ENCODE data around the gene IGSF8. TPM values are rescaled to one million over a fixed set of nuclear protein-coding genes. Genes with fewer than 3 reads are reported as not detected.

Gene IGSF8
- total and polyA plus RNA-seq, 5 experiments from 2014 or later = 40.2 to 74.5 (median 67.9) TPM

GRCh38 chr1:160087118-160087662 lies 11.2 kb downstream of the IGSF8 start:
- no peak for ATAC-seq
- POLR2A ChIA-PET = interaction anchor here (4.1 kb wide), 1 partner anchor 10 kb away, joined by 49 read pairs; the partner anchor contains the start of gene IGSF8
- Mint-ChIP-seq H3K36me3 (peaks cover 0 to 41% (median 10%) of the 10 kb centered on the region in 3 donors), H3K27ac (peak overlapping the region in 2 of 10 donors; percentile 30 to 44), H3K27me3 (peaks cover 0 to 7% (median 6%) of the 10 kb centered on the region in 5 donors), H3K4me3 (no peak overlapping the region), H3K4me1 (peaks cover 16 to 37% (median 22%) of the 10 kb centered on the region in 4 donors), H3K9me3 (no peaks in the 10 kb centered on the region)
- peak in 1 of 10 donors; percentile 24 for DNase-seq

DNA sequence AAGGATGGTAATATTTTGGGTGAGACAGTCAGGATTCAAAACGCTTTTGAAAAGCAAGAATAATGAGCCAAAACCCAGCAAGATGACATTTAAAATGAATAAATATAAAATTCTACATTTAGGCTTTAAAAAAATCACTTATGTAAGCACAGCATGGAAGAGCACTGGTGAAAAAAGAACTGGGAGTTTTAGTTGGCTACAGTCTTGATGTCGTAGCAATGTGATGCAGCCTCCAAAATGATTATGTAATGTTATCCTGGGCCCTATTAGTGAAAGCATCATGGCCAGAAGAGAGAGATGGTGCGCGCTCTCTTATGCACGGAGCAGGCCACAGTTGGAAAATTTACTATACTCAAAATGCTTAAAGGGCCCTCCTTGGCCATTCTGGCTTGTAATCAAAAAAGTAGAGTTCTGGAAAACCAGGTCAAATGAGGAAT lies 11.9 kb downstream of the IGSF8 start:
- no peaks in the 10 kb centered on the region for H3K9me3 Mint-ChIP-seq
- peaks cover 0 to 14% (median 10%) of the 10 kb centered on the region in 5 donors for H3K27me3 Mint-ChIP-seq
- peak overlapping the region in 3 of 10 donors; percentile 27 to 33 (median 28) for H3K27ac Mint-ChIP-seq
- POLR2A ChIA-PET = interaction anchor here (1.6 to 4.1 kb wide), 2 partner anchors 11 to 176 kb away, joined by 5 to 49 read pairs; partner anchors contain the start of genes DCAF8 and IGSF8
- H3K4me3 Mint-ChIP-seq = no peak overlapping the region
- no peak for DNase-seq
- ATAC-seq = no peak
- peaks cover 0 to 37% (median 10%) of the 10 kb centered on the region in 3 donors for H3K36me3 Mint-ChIP-seq
- H3K4me1 Mint-ChIP-seq = peaks cover 16 to 37% (median 20%) of the 10 kb centered on the region in 4 donors

DNA sequence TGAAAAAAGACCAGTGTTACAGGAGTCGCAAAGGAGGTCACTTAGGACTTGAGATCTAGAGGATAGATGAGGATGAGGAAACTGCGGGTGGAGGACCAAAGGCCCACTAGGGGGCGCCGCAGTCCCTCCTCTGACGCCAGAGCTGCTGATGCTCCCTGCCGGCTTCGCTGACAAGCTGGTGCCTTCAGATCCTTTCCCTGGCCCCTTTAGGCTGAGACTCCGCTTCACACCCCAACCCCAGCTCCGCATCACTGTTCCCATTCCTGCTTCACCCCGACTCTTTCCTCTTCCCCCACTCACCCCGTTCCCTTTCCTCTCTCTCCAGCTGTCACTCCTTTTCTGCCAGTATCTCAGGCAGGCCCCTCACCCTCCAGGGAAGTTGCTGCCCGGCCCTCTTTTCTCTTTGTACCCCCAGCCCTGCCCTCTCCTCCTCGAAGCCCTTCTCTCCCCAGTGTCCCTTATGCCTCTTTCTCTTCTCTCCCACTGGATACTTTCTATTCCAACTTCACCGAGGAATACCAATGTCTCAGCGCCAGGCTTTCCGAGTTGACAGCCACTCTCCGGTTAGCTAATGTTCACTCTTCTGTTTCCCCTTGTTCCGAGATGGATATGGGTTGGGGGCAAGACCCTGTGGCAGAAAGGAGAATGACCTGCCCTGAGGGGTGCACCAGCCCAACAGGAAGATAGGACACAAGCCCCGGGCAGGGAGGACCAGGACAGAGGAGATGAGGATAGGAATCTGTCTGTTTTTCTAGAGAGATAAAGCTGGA lies 12.5 kb downstream of the IGSF8 start:
- POLR2A ChIA-PET = interaction anchor here (1.0 to 4.1 kb wide), 4 partner anchors 11 to 177 kb away, joined by 3 to 49 read pairs (median 5); partner anchors contain the start of genes DCAF8 and IGSF8
- H3K36me3 Mint-ChIP-seq = peaks cover 0 to 38% (median 10%) of the 10 kb centered on the region in 3 donors

GRCh38 chr1:160084771-160085321 lies 13.6 kb downstream of the IGSF8 start:
- H3K4me3 Mint-ChIP-seq = peak overlapping the region in 6 of 10 donors; percentile 10 to 80 (median 75)

More for the DNA sequence above, 12.5 kb downstream of the IGSF8 start:
- peak overlapping the region in 9 of 10 donors; percentile 10 to 84 (median 81) for H3K27ac Mint-ChIP-seq
- DNase-seq (peak; percentile 63 to 86 (median 78)), ATAC-seq (peak; percentile 58 to 68)
- no peaks in the 10 kb centered on the region for H3K9me3 Mint-ChIP-seq
- peaks cover 4 to 20% (median 16%) of the 10 kb centered on the region in 5 donors for H3K27me3 Mint-ChIP-seq
- peak overlapping the region in 4 of 10 donors; percentile 8 to 46 (median 24) for H3K4me3 Mint-ChIP-seq
- H3K4me1 Mint-ChIP-seq = peaks cover 16 to 35% (median 20%) of the 10 kb centered on the region in 4 donors

GRCh38 chr1:160083968-160084770 lies 14.2 kb downstream of the IGSF8 start:
- Mint-ChIP-seq H3K36me3 (peaks cover 0 to 31% (median 10%) of the 10 kb centered on the region in 3 donors), H3K4me1 (peaks cover 15 to 25% (median 18%) of the 10 kb centered on the region in 4 donors), H3K27me3 (peaks cover 18 to 37% (median 32%) of the 10 kb centered on the region in 5 donors), H3K9me3 (no peaks in the 10 kb centered on the region), H3K27ac (peak overlapping the region in 4 of 10 donors; percentile 24 to 80 (median 68)), H3K4me3 (peak overlapping the region; percentile 63 to 81 (median 77))
- ATAC-seq (peak; percentile 83 to 95), DNase-seq (peak; percentile 62 to 88 (median 71))
- POLR2A ChIA-PET = interaction anchor here (1.0 to 4.1 kb wide), 5 partner anchors 13 to 207 kb away, joined by 3 to 49 read pairs (median 5); partner anchors contain the start of gene IGSF8

More at GRCh38 chr1:160084771-160085321, 13.6 kb downstream of the IGSF8 start:
- POLR2A ChIA-PET = interaction anchor here (1.0 to 4.1 kb wide), 6 partner anchors 12 to 207 kb away, joined by 3 to 49 read pairs (median 5); partner anchors contain the start of genes DCAF8 and IGSF8
- H3K27ac Mint-ChIP-seq = peak overlapping the region in 2 of 10 donors; percentile 59 to 80
- peaks cover 16 to 28% (median 19%) of the 10 kb centered on the region in 4 donors for H3K4me1 Mint-ChIP-seq
- H3K27me3 Mint-ChIP-seq = peaks cover 14 to 31% (median 25%) of the 10 kb centered on the region in 5 donors
- ATAC-seq (no peak), DNase-seq (peak in 1 of 10 donors; percentile 60)
- H3K9me3 Mint-ChIP-seq = no peaks in the 10 kb centered on the region
- H3K36me3 Mint-ChIP-seq = peaks cover 0 to 34% (median 10%) of the 10 kb centered on the region in 3 donors

GRCh38 chr1:160082926-160083325 lies 15.5 kb downstream of the IGSF8 start:
- H3K27ac Mint-ChIP-seq = peak overlapping the region in 4 of 10 donors; percentile 22 to 51 (median 41)
- DNase-seq = peak in 1 of 10 donors; percentile 23
- H3K4me3 Mint-ChIP-seq = peak overlapping the region; percentile 36 to 75 (median 63)
- peaks cover 11 to 21% (median 14%) of the 10 kb centered on the region in 4 donors for H3K4me1 Mint-ChIP-seq
- H3K36me3 Mint-ChIP-seq = peaks cover 0 to 18% (median 6%) of the 10 kb centered on the region in 3 donors
- POLR2A ChIA-PET = interaction anchor here (1.1 to 1.5 kb wide), 2 partner anchors 15 to 18 kb away, joined by 3 to 4 read pairs; partner anchors contain the start of gene IGSF8
- peaks cover 26 to 49% (median 39%) of the 10 kb centered on the region in 5 donors for H3K27me3 Mint-ChIP-seq
- no peak for ATAC-seq
- no peaks in the 10 kb centered on the region for H3K9me3 Mint-ChIP-seq

DNA sequence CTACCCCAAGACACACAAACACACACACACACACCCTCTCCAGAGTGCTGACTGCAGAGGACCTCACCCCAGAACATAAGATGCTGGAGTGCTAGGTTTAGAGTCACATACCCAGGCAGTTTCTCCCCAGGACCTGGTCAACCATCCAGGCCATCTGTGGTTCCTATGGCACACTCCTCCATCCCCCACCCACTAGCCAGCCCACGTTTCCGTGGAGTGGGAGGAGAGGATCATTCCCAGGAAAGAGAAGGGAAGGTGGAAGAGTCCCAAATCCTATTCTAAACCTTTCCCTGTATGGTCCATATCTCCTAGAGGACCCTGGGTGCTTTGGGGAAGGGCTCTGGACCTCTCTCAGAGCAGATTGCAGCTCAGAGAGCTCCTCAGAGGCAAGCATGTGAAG lies 15.9 kb downstream of the IGSF8 start:
- POLR2A ChIA-PET = interaction anchor here (1.1 to 1.5 kb wide), 2 partner anchors 13 to 18 kb away, joined by 3 to 4 read pairs; no protein-coding TSS in a partner anchor
- Mint-ChIP-seq H3K9me3 (no peaks in the 10 kb centered on the region), H3K36me3 (peaks cover 0 to 16% (median 6%) of the 10 kb centered on the region in 3 donors), H3K4me1 (peaks cover 11 to 21% (median 14%) of the 10 kb centered on the region in 4 donors), H3K4me3 (peak overlapping the region in 5 of 10 donors; percentile 41 to 70 (median 50)), H3K27ac (peak overlapping the region in 2 of 10 donors; percentile 22 to 45), H3K27me3 (peaks cover 28 to 53% (median 41%) of the 10 kb centered on the region in 5 donors)
- no peak for ATAC-seq
- DNase-seq = no peak

- ATAC-seq = no peak
- Mint-ChIP-seq H3K9me3 (no peaks in the 10 kb centered on the region), H3K27me3 (peaks cover 33 to 61% (median 47%) of the 10 kb centered on the region in 5 donors), H3K27ac (peak within 1 kb of the TSS in 3 of 10 donors; percentile 45 to 73 (median 56)), H3K4me1 (peaks cover 11 to 21% (median 14%) of the 10 kb centered on the region in 4 donors), H3K4me3 (peak within 1 kb of the TSS in 3 of 10 donors; percentile 15 to 49 (median 47)), H3K36me3 (peaks cover 0 to 6% (median 0%) of the 10 kb centered on the region in 3 donors)
- POLR2A ChIA-PET = interaction anchor here (0.6 to 1.1 kb wide), 2 partner anchors 14 to 626 kb away, joined by 3 to 4 read pairs; no protein-coding TSS in a partner anchor
- peak in 1 of 10 donors; percentile 58 for DNase-seq
These were observed 17.0 kb downstream of the IGSF8 start, which contains the start of gene KCNJ9 for GRCh38 chr1:160081261-160081936. KCNJ9 (plus strand) TSS chr1:160081538; CDS start chr1:160084031, 2,493 bp downstream.

- DNase-seq (no peak), ATAC-seq (no peak)
- Mint-ChIP-seq H3K27ac (no peak overlapping the region), H3K27me3 (peaks cover 38 to 70% (median 51%) of the 10 kb centered on the region in 5 donors), H3K4me1 (peaks cover 8 to 15% (median 9%) of the 10 kb centered on the region in 4 donors), H3K36me3 (peaks cover 0 to 4% (median 0%) of the 10 kb centered on the region in 3 donors), H3K4me3 (no peak overlapping the region), H3K9me3 (no peaks in the 10 kb centered on the region)
- POLR2A ChIA-PET = interaction anchor here (0.6 kb wide), 1 partner anchor 627 kb away, joined by 3 read pairs; no protein-coding TSS in a partner anchor
These were observed 17.9 kb downstream of the IGSF8 start for GRCh38 chr1:160080381-160081100.

DNA sequence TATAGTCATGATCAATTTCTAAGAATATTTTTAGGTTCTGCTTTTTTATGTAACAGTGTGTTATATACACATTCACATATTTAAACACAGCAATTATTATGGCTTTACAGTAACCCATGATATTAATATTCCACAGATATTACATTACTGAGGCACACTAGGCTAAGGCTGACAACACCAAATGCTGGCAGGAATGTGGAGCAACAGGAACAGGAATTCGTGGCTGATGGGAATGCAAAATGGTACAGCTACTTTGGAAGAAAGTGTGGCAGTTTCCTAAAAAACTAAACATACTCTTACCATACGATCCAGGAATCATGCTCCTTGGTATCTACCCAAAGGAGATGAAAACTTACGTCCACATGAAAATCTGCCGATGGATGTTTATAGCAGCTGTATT lies 19.0 kb downstream of the IGSF8 start:
- Mint-ChIP-seq H3K9me3 (no peaks in the 10 kb centered on the region), H3K27ac (no peak overlapping the region), H3K36me3 (peaks cover 0 to 2% (median 0%) of the 10 kb centered on the region in 3 donors), H3K4me3 (no peak overlapping the region), H3K4me1 (peaks cover 5 to 10% (median 6%) of the 10 kb centered on the region in 4 donors), H3K27me3 (peaks cover 44 to 81% (median 55%) of the 10 kb centered on the region in 5 donors)
- POLR2A ChIA-PET = no interaction called here
- no peak for DNase-seq
- ATAC-seq = no peak

Data from naive thymus-derived CD8-positive, alpha-beta T cell (primary cell).